ENCODE measurements around the gene CMTM5.

DNA sequence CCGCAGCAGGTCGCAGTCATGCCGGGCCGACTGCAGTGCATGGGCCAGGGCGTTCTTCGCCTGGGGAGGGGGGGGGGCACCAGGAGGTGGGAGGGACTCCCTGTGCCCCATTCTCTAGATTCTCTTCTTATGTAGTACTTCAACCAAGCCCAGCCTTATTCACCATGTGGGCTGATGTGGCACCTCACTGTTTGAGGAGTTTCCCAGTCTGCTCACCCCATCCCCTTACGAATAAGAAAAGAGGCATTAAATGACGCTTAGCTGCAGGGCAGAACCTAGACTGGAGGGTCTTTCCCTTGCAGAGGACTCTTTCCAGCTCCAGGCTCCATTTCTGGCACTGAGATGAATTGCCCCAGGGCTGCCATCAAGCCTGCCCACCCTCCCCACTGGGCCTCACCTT lies 12.2 kb downstream of the CMTM5 start:
- TF ChIP-seq, protein P1, sequence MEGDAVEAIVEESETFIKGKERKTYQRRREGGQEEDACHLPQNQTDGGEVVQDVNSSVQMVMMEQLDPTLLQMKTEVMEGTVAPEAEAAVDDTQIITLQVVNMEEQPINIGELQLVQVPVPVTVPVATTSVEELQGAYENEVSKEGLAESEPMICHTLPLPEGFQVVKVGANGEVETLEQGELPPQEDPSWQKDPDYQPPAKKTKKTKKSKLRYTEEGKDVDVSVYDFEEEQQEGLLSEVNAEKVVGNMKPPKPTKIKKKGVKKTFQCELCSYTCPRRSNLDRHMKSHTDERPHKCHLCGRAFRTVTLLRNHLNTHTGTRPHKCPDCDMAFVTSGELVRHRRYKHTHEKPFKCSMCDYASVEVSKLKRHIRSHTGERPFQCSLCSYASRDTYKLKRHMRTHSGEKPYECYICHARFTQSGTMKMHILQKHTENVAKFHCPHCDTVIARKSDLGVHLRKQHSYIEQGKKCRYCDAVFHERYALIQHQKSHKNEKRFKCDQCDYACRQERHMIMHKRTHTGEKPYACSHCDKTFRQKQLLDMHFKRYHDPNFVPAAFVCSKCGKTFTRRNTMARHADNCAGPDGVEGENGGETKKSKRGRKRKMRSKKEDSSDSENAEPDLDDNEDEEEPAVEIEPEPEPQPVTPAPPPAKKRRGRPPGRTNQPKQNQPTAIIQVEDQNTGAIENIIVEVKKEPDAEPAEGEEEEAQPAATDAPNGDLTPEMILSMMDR (IDR thresholded peaks at IDR 0.05), result no peak
- no peak for TF ChIP-seq POLR2A (IDR thresholded peaks at IDR 0.05)
